GM11168 (cell line): ENCODE data around the gene CPPED1.

ENCODE experiments used
- in situ Hi-C: fragments of 300-500 bp; cut with MboI; formaldehyde crosslinking; loops from one replicate; pipeline ENCODE4 v1.12.0; 2022; ENCODE audit warnings: low sequenced_read_pairs; ENCODE audit not compliant: unreplicated experiment

CPPED1 gene

DNA sequence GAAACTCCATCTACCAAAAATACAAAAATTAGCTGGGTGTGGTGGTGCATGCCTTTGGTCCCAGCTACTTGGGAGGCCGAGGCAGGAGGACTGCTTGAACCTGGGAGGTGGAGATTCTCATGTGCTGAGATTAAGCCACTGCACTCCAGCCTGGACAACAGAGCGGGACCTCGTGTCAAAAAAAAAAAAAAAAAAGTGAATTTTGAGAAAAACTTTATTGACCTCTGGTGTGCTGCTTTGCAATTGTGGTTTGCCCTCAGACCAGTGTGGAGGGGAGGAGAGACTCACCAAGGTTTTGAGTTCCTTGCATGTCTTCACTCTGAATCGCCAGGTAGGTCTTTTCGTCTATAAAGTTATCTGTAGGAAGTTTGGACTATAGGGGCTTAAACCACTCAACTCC, 145.2 kb downstream of the CPPED1 start:
- in situ Hi-C loops, result no loop called here

DNA sequence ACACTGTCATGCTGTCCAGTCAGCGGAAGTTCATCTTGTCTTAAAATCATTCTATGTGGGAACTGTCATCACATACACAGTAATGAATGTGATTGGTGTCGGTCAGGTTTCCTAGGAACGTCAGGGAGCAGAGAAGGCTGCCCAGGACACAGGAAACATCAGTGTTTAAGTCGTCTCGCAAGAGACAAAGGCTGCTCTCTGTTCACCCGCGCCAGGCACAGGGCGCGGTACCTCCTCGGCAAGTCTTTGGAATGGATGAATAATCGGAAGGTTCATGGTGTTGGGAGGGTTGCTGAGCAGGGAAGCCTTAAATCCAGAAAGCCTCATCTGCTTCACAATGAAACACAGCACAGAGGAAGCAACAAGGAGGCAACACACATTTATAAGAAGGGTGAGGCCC, 148.2 kb downstream of the CPPED1 start:
- in situ Hi-C loops, result no loop called here

DNA sequence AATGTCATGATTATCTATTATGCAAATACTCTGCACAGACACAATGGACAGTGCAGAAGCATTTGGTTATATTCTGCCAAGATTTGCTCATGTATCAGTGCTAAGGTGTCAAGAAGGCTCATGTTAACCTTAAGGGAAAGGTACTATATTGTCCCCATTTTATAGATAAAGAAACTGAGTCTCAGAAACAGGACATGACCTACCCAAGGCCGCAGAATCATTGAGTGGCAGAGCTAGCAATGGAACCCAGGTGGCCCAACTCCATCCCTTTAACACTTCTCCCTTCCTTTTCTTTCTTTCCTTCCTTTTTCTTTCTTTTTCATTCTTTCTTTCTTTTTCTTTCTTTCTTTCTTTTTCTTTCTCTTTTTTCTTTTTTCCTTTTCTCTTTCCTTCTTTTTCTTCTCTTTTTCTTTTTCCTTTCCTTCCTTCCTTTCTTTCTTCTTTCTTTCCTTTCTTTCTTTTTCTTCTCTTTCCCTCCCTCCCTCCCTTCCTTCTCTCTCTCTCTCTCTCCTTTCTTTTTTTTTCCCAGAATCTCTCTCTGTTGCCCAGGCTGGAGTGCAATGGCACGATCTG, 149.8 kb downstream of the CPPED1 start:
- in situ Hi-C loops, result no loop called here

DNA sequence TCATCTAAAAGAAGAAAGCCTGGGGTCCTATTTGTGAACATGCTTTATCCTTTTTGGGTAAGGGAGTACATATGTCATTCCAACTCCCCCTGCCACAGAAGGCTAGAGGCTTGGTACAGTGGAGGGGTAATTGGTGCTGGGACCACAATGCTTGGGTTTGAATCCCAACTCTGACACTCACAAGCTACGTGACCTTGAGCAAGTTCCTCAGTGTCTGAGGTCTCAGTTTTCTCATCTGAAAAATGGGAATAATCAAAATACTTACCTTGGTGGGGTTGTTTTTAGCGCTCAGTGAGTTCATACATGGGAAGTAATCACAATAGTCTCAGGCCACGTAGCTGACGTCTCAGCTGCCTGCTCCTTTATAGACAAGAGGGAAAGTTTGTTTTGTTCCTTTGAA, 150.8 kb downstream of the CPPED1 start:
- in situ Hi-C loops, result no loop called here

DNA sequence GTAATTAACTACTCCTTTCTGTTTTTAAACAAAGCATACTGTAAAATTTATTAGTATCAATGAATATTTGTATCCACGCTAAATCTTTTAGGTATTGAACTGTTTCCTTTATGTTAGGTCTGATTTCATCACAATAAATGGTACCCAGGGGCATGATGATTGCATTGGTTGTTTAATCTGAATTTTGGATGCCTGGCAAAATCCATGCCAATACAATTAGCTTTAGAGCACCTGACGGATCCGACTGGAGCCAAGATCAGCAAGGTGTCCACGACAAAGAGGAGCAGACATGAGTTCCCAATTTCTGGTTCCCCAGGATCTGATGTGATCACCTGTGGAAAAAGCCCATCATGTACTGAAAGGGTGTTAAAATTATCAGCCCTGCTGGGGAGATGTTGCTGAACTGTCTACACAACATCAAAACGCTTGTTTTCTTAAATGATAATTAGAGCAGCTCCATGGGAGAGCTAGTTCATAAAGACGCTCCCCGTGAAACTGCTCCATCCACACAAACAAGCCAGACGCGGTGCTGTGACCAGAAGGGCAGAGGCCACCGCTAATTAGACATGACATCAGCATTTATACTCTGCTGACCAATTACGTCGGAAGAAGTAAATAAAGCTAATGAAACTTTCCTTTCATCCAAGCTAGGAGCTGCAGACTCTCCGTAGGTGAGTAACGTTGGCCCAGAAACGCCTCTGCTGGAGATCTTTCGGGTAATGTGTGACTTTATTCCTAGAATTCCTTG, 151.7 kb downstream of the CPPED1 start:
- in situ Hi-C loops, result no loop called here

DNA sequence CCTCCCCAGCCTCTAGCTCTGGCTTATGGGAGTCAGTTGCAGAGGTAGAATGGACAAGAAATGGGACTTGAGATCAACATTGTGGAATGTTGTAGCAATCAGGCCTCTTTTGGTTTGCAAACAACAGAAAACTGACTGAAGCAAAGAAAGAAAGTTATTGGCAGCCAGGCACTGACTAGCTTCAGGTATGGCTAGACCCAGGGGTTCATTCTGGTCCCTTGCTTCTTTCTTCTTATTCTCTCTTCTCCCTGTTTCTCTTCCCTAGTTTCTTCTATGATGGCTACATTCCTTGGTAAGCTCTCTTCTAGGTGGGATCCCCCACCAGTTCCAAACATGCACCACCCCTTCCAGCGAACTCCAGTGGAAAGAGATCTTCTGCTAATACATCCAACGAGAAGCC, 154.3 kb downstream of the CPPED1 start:
- in situ Hi-C loops, result no loop called here

DNA sequence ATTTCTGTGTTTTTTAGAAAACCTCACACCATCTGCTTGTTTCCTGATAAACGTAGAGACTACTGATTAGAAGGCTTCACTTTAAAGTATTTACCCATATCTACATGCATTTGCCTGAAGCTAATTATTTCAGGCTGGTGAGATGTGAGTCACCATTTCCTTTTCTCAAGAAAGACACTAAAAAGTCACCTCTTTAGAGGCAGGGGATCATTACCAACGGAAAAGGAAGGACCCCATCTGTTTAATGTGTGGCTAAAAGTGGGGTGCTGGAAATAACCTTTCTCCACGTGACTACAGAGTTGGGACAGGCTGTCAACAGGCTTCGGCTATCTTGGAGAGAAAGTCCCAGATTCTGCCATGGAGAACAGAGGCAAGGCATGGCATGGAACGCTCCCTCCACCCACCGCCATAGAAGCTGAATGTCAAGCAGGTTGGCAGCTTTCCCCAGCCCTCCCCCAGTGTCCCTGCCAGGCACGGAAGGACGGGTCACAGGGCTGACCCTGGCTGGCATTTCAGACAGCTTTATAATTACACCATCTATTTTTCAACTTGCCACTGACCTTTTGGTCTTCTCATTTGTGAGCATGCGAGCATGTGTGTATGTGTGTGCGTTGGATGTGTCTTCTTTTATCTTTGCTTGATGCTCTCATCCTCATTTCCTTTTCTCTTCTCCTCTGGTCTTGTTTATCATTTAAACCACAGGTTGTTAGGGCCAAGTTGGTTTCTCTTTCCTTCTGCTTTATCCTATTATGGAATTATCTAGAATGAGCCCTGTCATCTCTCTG, 157.0 kb downstream of the CPPED1 start:
- in situ Hi-C loops, result no loop called here

DNA sequence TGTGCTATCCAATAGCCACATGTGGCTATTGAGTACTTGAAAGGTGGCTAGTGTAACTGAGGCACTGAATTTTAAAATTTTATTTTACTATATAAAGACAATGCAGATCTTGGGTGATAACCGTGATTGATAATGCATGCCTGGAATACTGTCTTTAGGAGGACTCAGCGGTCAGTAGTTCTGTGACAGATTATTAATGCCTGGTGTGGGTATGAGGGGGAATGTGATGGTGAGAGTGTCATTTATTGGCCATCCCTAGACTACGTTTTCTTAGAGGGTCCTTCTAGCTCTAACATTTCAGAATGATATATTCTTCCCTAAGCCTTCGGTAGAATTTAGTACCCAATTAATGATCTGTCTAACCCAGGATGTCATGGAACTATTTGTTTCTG, 157.6 kb downstream of the CPPED1 start:
- in situ Hi-C loops, result no loop called here

DNA sequence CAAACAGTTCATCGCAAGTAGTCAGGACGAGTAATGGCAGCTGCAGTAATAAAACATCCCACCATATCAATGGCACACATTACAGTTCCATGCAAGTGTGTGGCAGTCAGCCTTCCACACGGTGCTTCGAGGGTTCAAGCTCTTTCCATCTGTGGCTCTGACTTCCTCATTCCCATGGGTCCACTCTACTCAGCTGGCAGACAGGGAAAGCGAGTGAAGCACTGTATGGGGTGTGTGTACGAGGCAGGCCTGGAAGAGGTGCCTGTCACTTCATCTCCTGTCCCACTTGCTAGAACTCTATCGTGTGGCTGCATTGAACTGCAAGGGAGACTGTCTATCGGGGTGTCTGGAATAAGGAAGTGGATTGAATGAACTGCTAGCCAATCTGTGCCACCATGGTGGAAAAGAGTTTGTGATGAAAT, 160.6 kb downstream of the CPPED1 start:
- in situ Hi-C loops, result no loop called here

DNA sequence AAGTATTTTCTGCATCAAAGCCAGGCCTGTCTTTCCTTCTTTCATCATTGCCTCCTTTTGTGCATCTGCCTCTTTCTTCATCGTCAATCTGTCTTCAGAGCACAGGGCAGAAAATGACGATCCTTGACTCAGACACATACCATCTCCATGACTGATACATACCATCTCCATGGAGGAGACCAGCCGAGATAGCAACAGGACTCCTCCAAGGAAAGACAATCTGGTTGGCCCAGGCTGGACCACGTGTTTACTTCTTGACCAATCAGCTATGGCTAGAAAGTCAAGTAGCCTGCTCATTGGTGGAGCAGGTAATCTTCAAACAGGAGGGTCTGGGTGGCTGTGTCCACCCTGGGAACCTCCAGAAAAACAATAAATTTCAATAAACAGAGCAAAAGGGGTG, 164.6 kb downstream of the CPPED1 start:
- in situ Hi-C loops, result no loop called here

DNA sequence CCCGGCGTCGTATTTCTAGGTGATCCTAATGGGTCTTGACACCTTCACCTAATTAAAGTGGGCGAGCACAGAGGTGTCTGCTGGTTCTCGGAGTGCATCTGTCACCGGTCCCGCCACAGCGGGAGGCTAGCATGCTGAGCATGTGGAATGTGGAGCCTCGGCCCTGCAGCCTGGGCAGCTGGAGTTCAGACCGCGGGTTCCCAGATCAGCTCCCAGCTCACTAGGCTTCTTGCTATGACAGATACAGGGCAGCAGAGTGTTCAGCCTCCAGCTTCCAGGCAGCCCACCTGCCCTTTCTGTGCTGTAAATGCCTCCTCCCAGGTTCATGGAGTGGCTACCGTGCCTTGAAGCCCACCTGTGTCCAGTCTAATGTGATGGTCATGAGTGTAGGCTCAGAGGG, 166.7 kb downstream of the CPPED1 start:
- in situ Hi-C loops, result no loop called here

DNA sequence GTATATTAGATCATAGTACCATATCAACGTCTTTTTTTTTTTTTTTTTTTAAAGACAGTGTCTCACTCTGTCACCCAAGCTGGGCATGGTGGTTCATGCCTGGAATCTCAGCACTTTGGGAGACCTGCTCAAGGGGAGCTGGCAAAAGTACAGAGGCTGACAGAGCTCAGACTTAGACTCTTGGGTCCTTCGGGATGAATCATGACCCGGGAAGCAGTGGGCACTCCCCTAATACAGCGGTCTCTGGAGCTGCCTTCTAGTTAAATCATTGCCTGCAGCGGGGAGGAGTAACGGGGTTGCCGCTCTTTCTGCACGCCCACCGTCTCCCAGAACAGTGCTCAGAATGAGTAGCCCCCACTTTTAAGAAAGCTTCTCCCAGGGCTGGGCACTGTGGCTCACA, 174.4 kb downstream of the CPPED1 start:
- in situ Hi-C loops, result no loop called here

DNA sequence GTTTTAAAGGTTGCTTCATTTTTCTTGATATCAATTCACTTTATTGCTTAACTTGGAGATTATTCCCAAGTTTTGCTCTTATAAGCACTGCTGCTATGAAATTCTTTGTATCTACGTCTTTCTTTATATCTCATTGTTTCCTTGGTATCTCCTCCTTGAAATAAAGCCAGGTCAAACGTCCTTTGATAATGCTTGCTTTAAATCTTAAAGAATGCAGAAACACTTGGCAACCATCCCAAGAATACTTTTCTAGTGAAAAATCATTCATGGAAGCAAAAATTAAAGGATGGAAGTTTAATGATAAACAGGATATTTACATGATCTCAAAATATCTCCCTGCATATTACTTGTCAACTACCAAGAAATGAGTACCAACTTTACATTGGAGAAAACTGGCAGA, 175.2 kb downstream of the CPPED1 start:
- in situ Hi-C loops, result no loop called here

DNA sequence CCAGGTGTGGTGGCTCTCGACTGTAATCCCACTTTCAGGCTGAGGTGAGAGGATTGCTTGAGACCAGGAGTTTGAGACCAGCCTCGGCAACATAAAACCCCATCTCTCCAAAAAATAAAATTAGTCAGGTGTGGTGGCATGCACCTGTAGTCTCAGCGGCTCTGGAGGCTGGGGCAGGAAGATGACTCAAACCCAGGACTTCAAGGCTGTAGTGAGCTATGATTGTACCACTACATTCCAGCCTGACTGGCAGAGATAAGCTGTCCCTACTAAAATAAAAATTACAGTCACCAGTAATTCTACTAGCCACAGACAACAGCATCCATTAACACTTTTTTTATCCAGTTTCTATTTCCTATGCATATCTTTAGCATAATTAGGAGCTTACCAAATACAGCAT, 176.3 kb downstream of the CPPED1 start:
- in situ Hi-C loops, result no loop called here

DNA sequence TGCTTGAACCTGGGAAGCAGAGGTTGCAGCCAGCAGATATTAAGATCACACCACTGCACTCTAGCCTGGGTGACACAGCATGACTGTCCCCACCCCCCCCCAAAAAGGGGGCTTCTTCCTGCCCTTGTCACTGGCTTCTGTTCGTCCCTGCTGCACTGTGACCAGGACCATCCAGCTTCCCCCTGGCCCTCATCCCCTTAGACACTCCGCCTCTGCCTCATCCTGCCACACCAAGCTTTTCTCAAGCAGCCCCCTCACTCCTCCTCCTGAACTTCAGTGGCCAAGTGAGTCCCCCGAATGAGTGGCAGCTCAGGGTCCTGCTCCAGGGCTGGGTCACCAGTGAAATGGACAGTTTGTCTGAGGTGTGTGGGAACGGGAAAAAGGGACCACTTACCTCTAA, 177.3 kb downstream of the CPPED1 start:
- in situ Hi-C loops, result no loop called here

DNA sequence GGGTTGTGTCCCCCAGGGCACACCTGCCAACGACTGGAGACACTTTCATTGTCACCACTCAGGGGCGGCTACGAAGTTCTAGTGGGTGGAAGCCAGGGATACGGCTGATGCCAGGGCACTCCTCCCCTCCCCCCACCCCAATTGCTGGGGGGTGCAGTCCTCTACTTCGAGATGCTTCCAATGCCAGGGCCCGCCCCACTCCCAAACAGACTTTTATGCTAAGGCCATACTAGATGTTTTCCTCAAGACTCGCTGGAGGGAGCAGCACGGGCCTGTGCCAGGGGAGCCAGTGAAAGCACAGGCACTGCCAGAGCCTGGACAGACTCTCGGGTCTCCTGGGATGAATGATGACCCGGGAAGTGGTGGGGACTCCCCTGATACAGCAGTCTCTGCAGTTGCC, 178.0 kb downstream of the CPPED1 start:
- in situ Hi-C loops, result no loop called here

DNA sequence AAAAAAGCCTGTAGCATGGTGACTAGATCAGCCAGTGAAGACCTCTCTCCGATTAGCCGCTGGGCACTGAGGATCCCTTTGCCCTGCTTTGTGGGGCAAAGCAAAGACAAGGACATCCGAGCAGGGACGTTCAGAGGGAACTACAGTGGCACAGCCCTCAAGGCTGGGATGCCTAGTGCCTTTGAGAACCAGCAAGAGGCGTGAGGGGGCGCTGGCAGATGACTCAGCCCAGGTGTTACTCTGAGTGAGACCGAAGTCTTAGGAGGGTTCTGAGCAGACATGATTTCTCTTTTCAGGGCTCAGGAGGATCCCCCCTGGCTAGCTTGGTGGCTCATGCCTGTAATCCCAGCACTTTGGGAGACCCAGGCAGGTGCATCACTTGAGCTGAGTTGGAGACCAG, 178.6 kb downstream of the CPPED1 start:
- in situ Hi-C loops, result no loop called here

DNA sequence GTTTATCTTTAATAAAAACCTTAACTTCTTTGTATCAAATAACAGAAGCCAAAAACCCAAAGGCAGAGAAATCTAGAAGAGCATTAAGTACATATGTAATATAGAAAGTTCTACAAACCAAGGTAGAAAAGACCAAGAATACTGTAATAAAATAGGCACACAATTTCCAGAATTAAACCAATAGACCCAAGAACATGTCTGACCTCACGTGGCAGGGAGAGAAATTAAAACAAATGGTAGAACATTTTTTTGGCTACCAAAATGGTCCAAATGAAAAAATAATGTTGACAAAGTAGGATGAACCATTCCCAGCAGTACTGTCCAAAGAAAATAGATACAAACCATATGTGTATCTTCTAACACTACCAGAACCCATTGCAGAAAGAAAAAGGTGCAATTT, 183.5 kb downstream of the CPPED1 start:
- in situ Hi-C loops, result no loop called here

DNA sequence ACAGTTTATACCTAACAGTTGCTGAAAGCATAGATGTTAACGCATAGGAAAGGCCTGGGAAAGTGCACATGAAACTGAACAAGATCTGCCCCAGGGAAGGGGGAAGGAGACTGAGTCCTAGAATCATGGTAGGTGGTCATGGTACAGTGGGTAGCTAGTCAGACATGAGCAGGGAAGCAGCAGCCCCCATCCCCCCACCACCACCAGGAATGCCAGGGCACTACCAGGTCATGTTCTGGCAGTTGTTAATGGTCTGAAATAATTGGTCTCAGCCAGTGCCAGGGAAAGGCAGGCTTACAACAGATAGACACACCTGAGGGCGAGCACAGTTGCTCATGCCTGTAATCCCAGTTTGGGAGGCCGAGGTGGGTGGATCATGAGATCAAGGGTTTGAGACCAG, 185.2 kb downstream of the CPPED1 start:
- in situ Hi-C loops, result no loop called here

DNA sequence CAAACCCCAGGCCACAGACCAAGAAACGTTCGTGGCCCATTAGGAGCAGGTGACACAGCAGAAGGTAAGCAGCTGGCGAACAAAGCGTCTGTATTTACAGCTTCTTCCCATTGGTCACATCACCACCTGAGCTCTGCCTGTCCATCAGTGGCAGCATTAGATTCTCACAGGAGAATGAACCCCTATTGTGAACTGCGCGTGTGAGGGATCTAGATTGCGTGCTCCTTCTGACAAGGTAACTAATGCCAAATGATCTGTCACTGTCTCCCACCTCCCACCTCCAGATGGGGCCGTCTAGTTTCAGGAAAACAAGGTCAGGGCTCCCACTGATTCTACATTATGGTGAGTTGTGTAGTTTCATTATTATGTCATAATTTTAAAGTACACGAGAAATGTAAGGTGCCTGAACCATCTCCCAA, 186.3 kb downstream of the CPPED1 start:
- in situ Hi-C loops, result no loop called here

DNA sequence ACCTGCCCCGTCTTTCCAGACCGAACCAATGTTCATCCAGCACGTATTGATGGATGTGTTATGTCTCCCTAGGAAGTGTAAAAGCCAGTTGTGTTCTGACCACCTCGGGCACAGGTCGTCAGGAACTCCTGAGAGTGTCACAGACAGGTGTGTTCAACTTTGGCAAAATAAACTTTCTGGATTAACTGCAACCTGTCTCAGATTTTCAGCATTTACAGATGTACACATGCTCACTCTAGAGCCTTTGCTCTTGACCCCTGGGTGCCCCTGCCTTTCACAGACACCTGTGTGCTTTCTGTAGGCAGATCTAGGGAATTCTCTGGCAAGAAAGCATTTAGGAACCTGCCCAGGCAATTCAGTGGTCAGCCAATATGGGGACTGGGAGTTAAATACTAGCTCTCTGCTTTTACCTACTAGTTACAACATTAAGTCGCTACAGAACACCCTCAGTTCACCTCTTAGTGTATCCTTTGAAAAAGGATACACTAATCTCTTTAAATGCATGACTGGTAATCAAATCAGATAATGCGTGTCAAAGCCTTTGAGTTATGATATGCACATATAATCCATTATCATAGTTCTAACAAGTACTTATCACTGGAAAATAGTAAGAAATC, 188.9 kb downstream of the CPPED1 start:
- in situ Hi-C loops, result no loop called here
